Gastroesophageal sphincter (tissue), 3 donors: ENCODE data around the gene RAB2B.

Source experiments
- EP300 ChIP-seq: sonication (generic); formaldehyde crosslinking; IDR thresholded peaks from one replicate; pipeline ENCODE4 v1.6.1; 2017; ENCODE audit warnings: antibody characterized with exemption, mild to moderate bottlenecking
- POLR2AphosphoS5 ChIP-seq: sonication (generic); formaldehyde crosslinking; IDR thresholded peaks from one replicate; pipeline ENCODE4 v1.6.1; 2017; ENCODE audit warnings: antibody characterized with exemption
- TF ChIP-seq, protein P1 (sequence below), 4 experiments: fragments of 200-600 bp in 2 of 4; fragments of 450-650 bp in 2 of 4; sonication (generic) in 1 of 4; IDR thresholded peaks; one replicate each; pipeline ENCODE4 v1.5.1; 2017 to 2019; ENCODE audit warnings: antibody characterized with exemption in 4 of 4, mild to moderate bottlenecking in 2 of 4, moderate library complexity in 2 of 4

- TF ChIP-seq POLR2AphosphoS5 (no peak), EP300 (no peak)
- TF ChIP-seq, protein P1, sequence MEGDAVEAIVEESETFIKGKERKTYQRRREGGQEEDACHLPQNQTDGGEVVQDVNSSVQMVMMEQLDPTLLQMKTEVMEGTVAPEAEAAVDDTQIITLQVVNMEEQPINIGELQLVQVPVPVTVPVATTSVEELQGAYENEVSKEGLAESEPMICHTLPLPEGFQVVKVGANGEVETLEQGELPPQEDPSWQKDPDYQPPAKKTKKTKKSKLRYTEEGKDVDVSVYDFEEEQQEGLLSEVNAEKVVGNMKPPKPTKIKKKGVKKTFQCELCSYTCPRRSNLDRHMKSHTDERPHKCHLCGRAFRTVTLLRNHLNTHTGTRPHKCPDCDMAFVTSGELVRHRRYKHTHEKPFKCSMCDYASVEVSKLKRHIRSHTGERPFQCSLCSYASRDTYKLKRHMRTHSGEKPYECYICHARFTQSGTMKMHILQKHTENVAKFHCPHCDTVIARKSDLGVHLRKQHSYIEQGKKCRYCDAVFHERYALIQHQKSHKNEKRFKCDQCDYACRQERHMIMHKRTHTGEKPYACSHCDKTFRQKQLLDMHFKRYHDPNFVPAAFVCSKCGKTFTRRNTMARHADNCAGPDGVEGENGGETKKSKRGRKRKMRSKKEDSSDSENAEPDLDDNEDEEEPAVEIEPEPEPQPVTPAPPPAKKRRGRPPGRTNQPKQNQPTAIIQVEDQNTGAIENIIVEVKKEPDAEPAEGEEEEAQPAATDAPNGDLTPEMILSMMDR (IDR thresholded peaks at IDR 0.05), result no peak
Measured at GRCh38 chr14:21501568-21501967, 24.8 kb upstream of the RAB2B start.
